SU-DHL-6 (cell line): Measurements from ENCODE around the gene NACC1.

Experiments
- EZH2phosphoT487 ChIP-seq: fragments of 200-600 bp; sonication (generic), shearing (Covaris generic); conservative IDR thresholded peaks from 2 replicates; pipeline ENCODE4 v1.6.1; 2018; ENCODE audit warnings: mild to moderate bottlenecking, antibody characterized with exemption, low read length, moderate library complexity, mixed read lengths
- TF ChIP-seq, protein P1 (sequence below): fragments of 200-600 bp; sonication (generic); IDR thresholded peaks from one replicate; pipeline ENCODE4 v1.5.1; 2017; ENCODE audit warnings: antibody characterized with exemption, mild to moderate bottlenecking, low read length, moderate library complexity; ENCODE audit not compliant: insufficient read depth, poor library complexity, severe bottlenecking

GRCh38 chr19:13146763-13147563, 28.9 kb downstream of the NACC1 start:
- TF ChIP-seq, protein P1, sequence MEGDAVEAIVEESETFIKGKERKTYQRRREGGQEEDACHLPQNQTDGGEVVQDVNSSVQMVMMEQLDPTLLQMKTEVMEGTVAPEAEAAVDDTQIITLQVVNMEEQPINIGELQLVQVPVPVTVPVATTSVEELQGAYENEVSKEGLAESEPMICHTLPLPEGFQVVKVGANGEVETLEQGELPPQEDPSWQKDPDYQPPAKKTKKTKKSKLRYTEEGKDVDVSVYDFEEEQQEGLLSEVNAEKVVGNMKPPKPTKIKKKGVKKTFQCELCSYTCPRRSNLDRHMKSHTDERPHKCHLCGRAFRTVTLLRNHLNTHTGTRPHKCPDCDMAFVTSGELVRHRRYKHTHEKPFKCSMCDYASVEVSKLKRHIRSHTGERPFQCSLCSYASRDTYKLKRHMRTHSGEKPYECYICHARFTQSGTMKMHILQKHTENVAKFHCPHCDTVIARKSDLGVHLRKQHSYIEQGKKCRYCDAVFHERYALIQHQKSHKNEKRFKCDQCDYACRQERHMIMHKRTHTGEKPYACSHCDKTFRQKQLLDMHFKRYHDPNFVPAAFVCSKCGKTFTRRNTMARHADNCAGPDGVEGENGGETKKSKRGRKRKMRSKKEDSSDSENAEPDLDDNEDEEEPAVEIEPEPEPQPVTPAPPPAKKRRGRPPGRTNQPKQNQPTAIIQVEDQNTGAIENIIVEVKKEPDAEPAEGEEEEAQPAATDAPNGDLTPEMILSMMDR = no peak
- no peak for TF ChIP-seq EZH2phosphoT487
